ENCODE data around the gene GLYR1.

DNA sequence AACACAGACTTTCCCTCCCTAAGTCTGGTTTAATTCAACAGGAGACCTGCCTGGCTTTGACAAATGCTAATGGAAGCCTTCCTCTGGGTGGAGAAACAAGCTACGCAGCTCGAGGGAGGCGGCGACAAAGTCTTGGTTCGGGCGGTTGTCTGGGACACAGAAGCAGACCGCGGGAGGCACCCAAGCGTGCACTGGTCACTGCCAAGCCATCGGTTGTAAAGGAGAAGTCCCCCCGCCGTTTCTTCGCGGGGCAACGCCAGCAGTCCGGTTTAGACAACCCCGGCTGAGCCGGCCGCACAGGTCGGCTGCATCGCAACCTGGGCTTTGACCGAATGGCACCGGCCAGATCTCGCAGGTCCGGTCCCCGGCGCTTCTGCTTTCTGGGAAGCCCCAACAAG is 586 bp downstream of the GLYR1 start:
- no peak for TF ChIP-seq POLR2A (IDR thresholded peaks at IDR 0.05; ENCODE audit: low read depth, low read length)
- no peak for TF ChIP-seq TAF1 (IDR thresholded peaks at IDR 0.05; ENCODE audit: borderline replicate concordance, low read depth, low read length)

All from GM12892 (cell line).